ENCODE results near the gene CAMK2D.

DNA sequence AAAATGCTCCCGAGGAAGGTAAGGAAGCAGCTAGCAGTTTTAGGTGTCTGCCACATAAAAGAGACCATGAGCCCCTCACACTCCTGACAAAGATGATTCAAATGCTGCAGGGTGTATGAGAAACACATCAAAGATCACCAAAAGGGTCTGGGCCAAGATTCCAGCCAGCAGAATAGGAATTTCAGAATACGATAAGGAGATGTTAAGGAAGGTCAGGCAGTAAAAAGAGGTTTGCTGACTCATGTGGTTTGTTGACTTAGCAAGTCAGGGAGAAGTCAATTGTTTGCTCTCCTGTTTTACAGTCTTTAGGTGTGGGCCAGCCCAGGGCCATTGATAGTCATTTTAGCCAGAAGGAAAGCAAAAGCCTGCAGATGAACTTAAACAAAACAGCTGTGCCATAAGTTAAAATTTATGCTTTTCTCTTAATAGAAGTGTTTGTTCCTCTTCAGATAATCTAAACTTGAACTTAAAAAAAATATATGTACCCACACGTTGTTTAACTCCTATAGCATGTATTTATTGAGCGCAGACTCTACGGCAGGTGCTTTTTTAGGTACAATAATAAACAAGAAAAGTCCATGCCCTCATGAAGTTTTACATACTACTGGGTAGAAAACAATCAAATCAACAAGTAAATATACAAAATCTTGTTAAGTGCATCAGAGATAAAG lies 115.6 kb downstream of the CAMK2D start:
- TF ChIP-seq, protein P1, sequence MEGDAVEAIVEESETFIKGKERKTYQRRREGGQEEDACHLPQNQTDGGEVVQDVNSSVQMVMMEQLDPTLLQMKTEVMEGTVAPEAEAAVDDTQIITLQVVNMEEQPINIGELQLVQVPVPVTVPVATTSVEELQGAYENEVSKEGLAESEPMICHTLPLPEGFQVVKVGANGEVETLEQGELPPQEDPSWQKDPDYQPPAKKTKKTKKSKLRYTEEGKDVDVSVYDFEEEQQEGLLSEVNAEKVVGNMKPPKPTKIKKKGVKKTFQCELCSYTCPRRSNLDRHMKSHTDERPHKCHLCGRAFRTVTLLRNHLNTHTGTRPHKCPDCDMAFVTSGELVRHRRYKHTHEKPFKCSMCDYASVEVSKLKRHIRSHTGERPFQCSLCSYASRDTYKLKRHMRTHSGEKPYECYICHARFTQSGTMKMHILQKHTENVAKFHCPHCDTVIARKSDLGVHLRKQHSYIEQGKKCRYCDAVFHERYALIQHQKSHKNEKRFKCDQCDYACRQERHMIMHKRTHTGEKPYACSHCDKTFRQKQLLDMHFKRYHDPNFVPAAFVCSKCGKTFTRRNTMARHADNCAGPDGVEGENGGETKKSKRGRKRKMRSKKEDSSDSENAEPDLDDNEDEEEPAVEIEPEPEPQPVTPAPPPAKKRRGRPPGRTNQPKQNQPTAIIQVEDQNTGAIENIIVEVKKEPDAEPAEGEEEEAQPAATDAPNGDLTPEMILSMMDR (conservative IDR thresholded peaks at IDR 0.05; ENCODE audit: low read depth, low read length): no peak
- TF ChIP-seq EZH2 (IDR thresholded peaks at IDR 0.05; ENCODE audit: low read length, unreplicated experiment): no peak
